Glutamatergic neuron (in vitro differentiated cells): ENCODE results near the gene CDYL. TPM values are rescaled to one million over a fixed set of nuclear protein-coding genes. Genes with fewer than 3 reads are reported as not detected.
"Not testable (repeated sequence)": the region's sequence is repeated elsewhere in the genome, so short reads cannot be mapped to it uniquely, and the experiment has no call there.

Source experiments
- DNase-seq: peaks from one replicate; pipeline ENCODE4 v3.0.0; 2022
- H3K27ac Mint-ChIP-seq: one replicate; pipeline ENCODE4 v1.8.0; 2020; ENCODE audit warnings: mild to moderate bottlenecking, mixed read lengths, inconsistent platforms; ENCODE audit not compliant: unreplicated experiment
- H3K27me3 Mint-ChIP-seq: one replicate; pipeline ENCODE4 v1.8.0; 2020; ENCODE audit warnings: mild to moderate bottlenecking, moderate library complexity, mixed read lengths, inconsistent platforms; ENCODE audit not compliant: unreplicated experiment
- H3K36me3 Mint-ChIP-seq: one replicate; pipeline ENCODE4 v1.8.0; 2020; ENCODE audit warnings: mild to moderate bottlenecking, mixed read lengths, inconsistent platforms; ENCODE audit not compliant: unreplicated experiment
- H3K4me1 Mint-ChIP-seq: one replicate; pipeline ENCODE4 v1.8.0; 2020; ENCODE audit warnings: mild to moderate bottlenecking, low read depth, mixed read lengths, inconsistent platforms; ENCODE audit not compliant: unreplicated experiment
- H3K4me3 Mint-ChIP-seq: one replicate; pipeline ENCODE4 v1.8.0; 2020; ENCODE audit warnings: mild to moderate bottlenecking, mixed read lengths, inconsistent platforms; ENCODE audit not compliant: unreplicated experiment
- H3K9me3 Mint-ChIP-seq: one replicate; pipeline ENCODE4 v1.8.0; 2020; ENCODE audit warnings: mild to moderate bottlenecking, moderate library complexity, mixed read lengths, inconsistent platforms; ENCODE audit not compliant: unreplicated experiment
- CTCF ChIP-seq: fragments of 200-600 bp; sonication (generic); IDR thresholded peaks from one replicate; pipeline ENCODE4 v1.5.0; 2021; ENCODE audit not compliant: partially characterized antibody, unreplicated experiment
- total RNA-seq: library from RNA; stranded (reverse); fragmentation: NEBNext Ultra II Directional; extraction: Animal tissue kit (Norgen Biotek cat#: 25700); gene quantifications from one replicate; pipeline ENCODE4 v1.2.1, GENCODE V29; 2021; ENCODE audit not compliant: unreplicated experiment

Gene CDYL
- total RNA-seq, 1 donor from 2014 or later, result 63.3 TPM

GRCh38 chr6:4848382-4849068 lies 72.3 kb downstream of the CDYL start:
- DNase-seq, result peak; percentile 55
- peaks cover 19% of the 10 kb centered on the region for H3K4me1 Mint-ChIP-seq
- no peak overlapping the region for H3K27ac Mint-ChIP-seq
- H3K27me3 Mint-ChIP-seq, result no peaks in the 10 kb centered on the region
- H3K9me3 Mint-ChIP-seq, result peaks cover 6% of the 10 kb centered on the region
- no peak overlapping the region for H3K4me3 Mint-ChIP-seq
- peak; percentile 29 for TF ChIP-seq CTCF
- H3K36me3 Mint-ChIP-seq, result peaks cover 11% of the 10 kb centered on the region

GRCh38 chr6:4849226-4850022 lies 73.2 kb downstream of the CDYL start:
- DNase-seq, result no peak
- no peak for TF ChIP-seq CTCF
- peaks cover under 1% of the 10 kb centered on the region for H3K9me3 Mint-ChIP-seq
- no peak overlapping the region for H3K4me3 Mint-ChIP-seq
- peaks cover 2% of the 10 kb centered on the region for H3K36me3 Mint-ChIP-seq
- H3K27ac Mint-ChIP-seq, result peak overlapping the region; percentile 6
- H3K4me1 Mint-ChIP-seq, result peaks cover 19% of the 10 kb centered on the region
- no peaks in the 10 kb centered on the region for H3K27me3 Mint-ChIP-seq

GRCh38 chr6:4851035-4851434 lies 74.8 kb downstream of the CDYL start:
- peaks cover 21% of the 10 kb centered on the region for H3K4me1 Mint-ChIP-seq
- no peak overlapping the region for H3K4me3 Mint-ChIP-seq
- H3K36me3 Mint-ChIP-seq, result no peaks in the 10 kb centered on the region
- H3K9me3 Mint-ChIP-seq, result no peaks in the 10 kb centered on the region
- peaks cover 2% of the 10 kb centered on the region for H3K27me3 Mint-ChIP-seq
- no peak overlapping the region for H3K27ac Mint-ChIP-seq
- DNase-seq, result no peak
- no peak for TF ChIP-seq CTCF

- H3K27ac Mint-ChIP-seq, H3K27me3 Mint-ChIP-seq, DNase-seq, H3K36me3 Mint-ChIP-seq, H3K4me3 Mint-ChIP-seq, H3K9me3 Mint-ChIP-seq: not testable (repeated sequence)
- H3K4me1 Mint-ChIP-seq, result peaks cover 22% of the 10 kb centered on the region
Observed at GRCh38 chr6:4852186-4852585, 76.0 kb downstream of the CDYL start.

GRCh38 chr6:4852938-4853337 lies 76.7 kb downstream of the CDYL start:
- no peak overlapping the region for H3K27ac Mint-ChIP-seq
- H3K36me3 Mint-ChIP-seq, result no peaks in the 10 kb centered on the region
- H3K4me3 Mint-ChIP-seq, result no peak overlapping the region
- H3K27me3 Mint-ChIP-seq, result peaks cover 2% of the 10 kb centered on the region
- DNase-seq, result no peak
- peaks cover 26% of the 10 kb centered on the region for H3K4me1 Mint-ChIP-seq
- no peaks in the 10 kb centered on the region for H3K9me3 Mint-ChIP-seq
- no peak for TF ChIP-seq CTCF
